OCI-LY1 (cell line): Measurements from ENCODE around the gene MCF2L.
"Not testable (repeated sequence)": the region's sequence is repeated elsewhere in the genome, so short reads cannot be mapped to it uniquely, and the experiment has no call there.

Experiments used
- H2AFZ ChIP-seq: fragments of 200-600 bp; sonication (generic), shearing (Covaris generic); 2 replicates; pipeline ENCODE4 v1.6.0; 2014; ENCODE audit warnings: antibody characterized with exemption, mild to moderate bottlenecking, low read length
- H3F3A ChIP-seq: fragments of 200-600 bp; sonication (generic), shearing (Covaris generic); 2 replicates; pipeline ENCODE4 v1.6.0; 2014; ENCODE audit warnings: mild to moderate bottlenecking, antibody characterized with exemption, low read length, moderate library complexity; ENCODE audit not compliant: insufficient read depth
- H3K27ac ChIP-seq: fragments of 200-600 bp; sonication (generic); 2 replicates; pipeline ENCODE4 v1.5.1; 2014; ENCODE audit warnings: low read length, mixed run types, mild to moderate bottlenecking, low read depth; ENCODE audit not compliant: poor library complexity, severe bottlenecking
- H3K27me3 ChIP-seq: fragments of 200-600 bp; sonication (generic); 2 replicates; pipeline ENCODE4 v1.6.0; 2014; ENCODE audit warnings: antibody characterized with exemption, mild to moderate bottlenecking, low read length, moderate library complexity; ENCODE audit not compliant: insufficient read depth
- H3K36me3 ChIP-seq: fragments of 200-600 bp; sonication (generic); 2 replicates; pipeline ENCODE4 v1.6.1; 2014; ENCODE audit warnings: mild to moderate bottlenecking, antibody characterized with exemption, low read length, moderate library complexity, mixed read lengths; ENCODE audit not compliant: insufficient read depth
- H3K4me1 ChIP-seq: fragments of 200-600 bp; sonication (generic); 2 replicates; pipeline ENCODE4 v1.5.1; 2014; ENCODE audit warnings: mild to moderate bottlenecking, low read length, moderate library complexity; ENCODE audit not compliant: insufficient read depth, severe bottlenecking
- H3K4me2 ChIP-seq: fragments of 200-600 bp; sonication (generic), shearing (Covaris generic); 2 replicates; pipeline ENCODE4 v1.6.1; 2014; ENCODE audit warnings: low read length
- H3K4me3 ChIP-seq: fragments of 200-600 bp; sonication (generic); 2 replicates; pipeline ENCODE4 v1.5.1; 2014; ENCODE audit warnings: low read length, low read depth, mild to moderate bottlenecking, mixed read lengths; ENCODE audit not compliant: poor library complexity, severe bottlenecking
- H3K79me2 ChIP-seq: fragments of 200-600 bp; shearing (Covaris generic); 2 replicates; pipeline ENCODE4 v1.6.1; 2016; ENCODE audit warnings: mixed run types, low read length, mixed read lengths; ENCODE audit not compliant: insufficient read depth
- H3K9ac ChIP-seq: fragments of 200-600 bp; sonication (generic), shearing (Covaris generic); 2 replicates; pipeline ENCODE4 v1.6.1; 2014; ENCODE audit warnings: mild to moderate bottlenecking, low read length, mixed read lengths
- H3K9me2 ChIP-seq: fragments of 200-600 bp; sonication (generic), shearing (Covaris generic); 2 replicates; pipeline ENCODE4 v1.6.1; 2014; ENCODE audit warnings: low read depth, mild to moderate bottlenecking, low read length, mixed read lengths
- H3K9me3 ChIP-seq: fragments of 200-600 bp; shearing (Covaris generic); 2 replicates; pipeline ENCODE4 v1.6.1; 2014; ENCODE audit warnings: low read length, mixed read lengths
- H4K20me1 ChIP-seq: fragments of 200-600 bp; sonication (generic), shearing (Covaris generic); 2 replicates; pipeline ENCODE4 v1.6.0; 2016; ENCODE audit warnings: mild to moderate bottlenecking, low read length; ENCODE audit not compliant: insufficient read depth
- EZH2 ChIP-seq: fragments of 200-600 bp; sonication (generic), shearing (Covaris generic); IDR thresholded peaks from 2 replicates; pipeline ENCODE4 v1.8.0; 2017; ENCODE audit warnings: borderline replicate concordance, mixed run types, mild to moderate bottlenecking, antibody characterized with exemption, low read length, moderate library complexity, mixed read lengths
- TF ChIP-seq, protein P1 (sequence below): fragments of 200-600 bp; sonication (generic), shearing (Covaris generic); IDR thresholded peaks from 2 replicates; pipeline ENCODE4 v1.5.1; 2017; ENCODE audit warnings: mild to moderate bottlenecking, antibody characterized with exemption, low read length, moderate library complexity, mixed read lengths

MCF2L gene

DNA sequence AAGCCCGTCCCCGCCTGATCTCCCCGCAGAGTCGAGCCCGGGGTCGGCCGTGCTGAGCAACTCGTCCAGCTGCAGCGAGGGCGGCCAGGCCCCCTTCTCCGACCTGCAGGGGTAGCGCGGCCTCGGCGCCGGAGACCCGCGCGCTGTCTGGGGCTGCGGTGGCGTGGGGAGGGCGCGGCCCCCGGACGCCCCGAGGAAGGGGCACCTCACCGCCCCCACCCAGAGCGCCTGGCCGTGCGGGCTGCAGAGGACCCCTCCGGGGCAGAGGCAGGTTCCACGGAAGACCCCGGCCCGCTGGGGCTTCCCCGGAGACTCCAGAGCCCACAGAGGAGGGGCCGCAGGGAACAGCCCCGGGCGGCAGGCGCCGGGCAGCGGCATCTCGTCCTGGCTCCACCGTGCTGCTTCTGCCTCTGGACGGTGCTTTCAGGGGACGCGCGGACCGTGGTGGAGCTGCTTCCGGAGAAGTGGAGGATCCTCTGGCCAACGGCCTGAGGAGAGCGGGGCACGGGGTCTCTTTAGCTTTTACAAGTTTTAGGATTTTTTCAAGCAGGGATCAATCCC lies 127.8 kb downstream of the MCF2L start:
- Histone ChIP-seq H3K4me3 (no peak overlapping the region), H3K27me3 (peaks cover 9% of the 10 kb centered on the region; the same call in 1 of the 2 replicates), H3K27ac (no peak overlapping the region), H3K36me3 (no peaks in the 10 kb centered on the region), H3K4me2 (no peak overlapping the region), H2AFZ (no peak overlapping the region), H3K79me2 (no peaks in the 10 kb centered on the region), H4K20me1 (no peaks in the 10 kb centered on the region), H3K9me3 (no peaks in the 10 kb centered on the region), H3K9ac (no peak overlapping the region), H3K4me1 (no peaks in the 10 kb centered on the region), H3F3A (no peaks in the 10 kb centered on the region), H3K9me2 (no peaks in the 10 kb centered on the region)
- TF ChIP-seq, protein P1, sequence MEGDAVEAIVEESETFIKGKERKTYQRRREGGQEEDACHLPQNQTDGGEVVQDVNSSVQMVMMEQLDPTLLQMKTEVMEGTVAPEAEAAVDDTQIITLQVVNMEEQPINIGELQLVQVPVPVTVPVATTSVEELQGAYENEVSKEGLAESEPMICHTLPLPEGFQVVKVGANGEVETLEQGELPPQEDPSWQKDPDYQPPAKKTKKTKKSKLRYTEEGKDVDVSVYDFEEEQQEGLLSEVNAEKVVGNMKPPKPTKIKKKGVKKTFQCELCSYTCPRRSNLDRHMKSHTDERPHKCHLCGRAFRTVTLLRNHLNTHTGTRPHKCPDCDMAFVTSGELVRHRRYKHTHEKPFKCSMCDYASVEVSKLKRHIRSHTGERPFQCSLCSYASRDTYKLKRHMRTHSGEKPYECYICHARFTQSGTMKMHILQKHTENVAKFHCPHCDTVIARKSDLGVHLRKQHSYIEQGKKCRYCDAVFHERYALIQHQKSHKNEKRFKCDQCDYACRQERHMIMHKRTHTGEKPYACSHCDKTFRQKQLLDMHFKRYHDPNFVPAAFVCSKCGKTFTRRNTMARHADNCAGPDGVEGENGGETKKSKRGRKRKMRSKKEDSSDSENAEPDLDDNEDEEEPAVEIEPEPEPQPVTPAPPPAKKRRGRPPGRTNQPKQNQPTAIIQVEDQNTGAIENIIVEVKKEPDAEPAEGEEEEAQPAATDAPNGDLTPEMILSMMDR: no peak
- no peak for TF ChIP-seq EZH2

DNA sequence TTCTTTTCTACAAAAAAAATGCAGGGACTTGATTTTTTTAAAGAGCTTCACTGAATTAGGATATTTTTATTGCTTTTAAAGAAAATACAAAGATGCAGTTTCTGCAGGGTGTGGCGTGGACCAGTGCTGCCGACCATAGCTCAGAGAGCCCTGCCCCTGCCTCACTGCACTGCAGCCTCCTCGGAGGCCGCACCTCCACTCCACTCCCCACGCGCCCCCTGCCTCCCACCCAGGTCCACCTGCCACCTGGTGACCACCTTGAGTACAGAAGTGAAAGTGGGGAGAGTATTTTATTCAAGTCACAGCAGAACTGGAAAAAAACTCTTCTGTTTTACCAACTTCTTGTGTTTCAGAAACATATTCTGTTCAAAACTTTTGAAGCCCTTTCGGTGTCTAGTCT lies 128.6 kb downstream of the MCF2L start:
- H3K79me2 ChIP-seq: no peaks in the 10 kb centered on the region
- no peaks in the 10 kb centered on the region for H3K4me1 ChIP-seq
- no peaks in the 10 kb centered on the region for H3F3A ChIP-seq
- no peaks in the 10 kb centered on the region for H3K36me3 ChIP-seq
- no peak overlapping the region for H3K27ac ChIP-seq
- TF ChIP-seq EZH2: no peak
- TF ChIP-seq, protein P1: no peak
- H3K9me2 ChIP-seq: no peaks in the 10 kb centered on the region
- no peak overlapping the region for H3K4me3 ChIP-seq
- H4K20me1 ChIP-seq: no peaks in the 10 kb centered on the region
- H3K4me2 ChIP-seq: no peak overlapping the region
- no peak overlapping the region for H2AFZ ChIP-seq
- H3K9ac ChIP-seq: no peak overlapping the region
- H3K9me3 ChIP-seq: no peaks in the 10 kb centered on the region
- H3K27me3 ChIP-seq: peaks cover 3% of the 10 kb centered on the region; the same call in 1 of the 2 replicates

DNA sequence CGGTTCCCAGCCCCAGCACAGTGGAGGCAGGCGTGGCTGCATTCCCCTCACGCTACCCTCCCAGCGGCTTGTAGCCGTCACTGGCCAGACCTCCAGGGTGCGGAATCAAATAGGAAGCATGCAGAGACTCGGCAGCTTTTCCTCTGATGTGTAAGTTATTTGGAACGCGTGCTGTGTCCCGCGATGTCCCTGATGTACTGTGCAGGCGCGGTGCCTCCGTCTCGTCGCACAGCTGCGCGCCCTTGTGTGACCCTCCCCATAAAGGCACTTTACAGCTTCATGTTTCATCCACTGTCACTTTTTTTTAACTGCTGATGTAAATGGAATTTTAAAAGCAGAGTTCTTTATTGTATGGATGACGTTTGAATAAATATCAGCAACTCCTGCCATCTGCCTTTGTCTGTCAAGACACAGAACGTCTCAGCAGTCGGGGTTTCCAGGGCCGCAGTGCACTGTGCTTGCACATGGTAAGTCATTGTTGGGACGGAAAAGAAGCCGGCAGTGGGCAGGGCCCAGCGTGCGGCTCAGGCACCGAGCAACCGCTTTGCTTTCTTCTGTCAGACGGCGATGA lies 129.2 kb downstream of the MCF2L start:
- H3K9ac ChIP-seq: no peak overlapping the region
- H3K4me1 ChIP-seq: no peaks in the 10 kb centered on the region
- H3K9me2 ChIP-seq: no peaks in the 10 kb centered on the region
- no peak overlapping the region for H2AFZ ChIP-seq
- TF ChIP-seq EZH2: no peak
- H3K79me2 ChIP-seq: no peaks in the 10 kb centered on the region
- H3K4me2 ChIP-seq: no peak overlapping the region
- H3K36me3 ChIP-seq: no peaks in the 10 kb centered on the region
- peaks cover 3% of the 10 kb centered on the region; the same call in 1 of the 2 replicates for H3K27me3 ChIP-seq
- H3F3A ChIP-seq: no peaks in the 10 kb centered on the region
- no peak overlapping the region for H3K27ac ChIP-seq
- no peaks in the 10 kb centered on the region for H3K9me3 ChIP-seq
- H4K20me1 ChIP-seq: no peaks in the 10 kb centered on the region
- H3K4me3 ChIP-seq: no peak overlapping the region

DNA sequence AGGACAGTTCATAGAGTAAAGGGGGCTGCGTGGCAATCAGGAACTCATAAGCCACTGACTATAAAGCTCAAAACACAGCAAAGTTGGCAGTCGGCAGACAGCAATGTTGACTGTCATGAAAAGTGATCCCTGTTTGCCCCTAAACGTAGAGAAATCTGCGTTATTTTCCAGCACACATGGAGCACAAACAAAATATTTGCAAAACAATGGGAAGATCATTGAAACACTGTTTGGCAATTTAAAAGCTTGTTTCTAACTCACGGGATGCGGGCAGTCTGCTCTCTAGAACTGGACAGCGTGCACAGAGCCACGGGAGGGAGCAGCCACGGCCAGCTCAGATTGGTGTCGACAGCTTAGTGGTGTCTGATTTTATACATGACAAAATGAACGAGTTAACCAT lies 130.1 kb downstream of the MCF2L start:
- Histone ChIP-seq H3F3A (no peaks in the 10 kb centered on the region), H3K4me3 (no peak overlapping the region), H3K79me2 (no peaks in the 10 kb centered on the region), H4K20me1 (no peaks in the 10 kb centered on the region), H3K27ac (no peak overlapping the region), H2AFZ (no peak overlapping the region), H3K36me3 (no peaks in the 10 kb centered on the region), H3K4me1 (no peaks in the 10 kb centered on the region), H3K9me2 (no peaks in the 10 kb centered on the region), H3K27me3 (peaks cover 3% of the 10 kb centered on the region; the same call in 1 of the 2 replicates), H3K9ac (no peak overlapping the region), H3K9me3 (no peaks in the 10 kb centered on the region), H3K4me2 (no peak overlapping the region)
- no peak for TF ChIP-seq EZH2
- TF ChIP-seq, protein P1: no peak

DNA sequence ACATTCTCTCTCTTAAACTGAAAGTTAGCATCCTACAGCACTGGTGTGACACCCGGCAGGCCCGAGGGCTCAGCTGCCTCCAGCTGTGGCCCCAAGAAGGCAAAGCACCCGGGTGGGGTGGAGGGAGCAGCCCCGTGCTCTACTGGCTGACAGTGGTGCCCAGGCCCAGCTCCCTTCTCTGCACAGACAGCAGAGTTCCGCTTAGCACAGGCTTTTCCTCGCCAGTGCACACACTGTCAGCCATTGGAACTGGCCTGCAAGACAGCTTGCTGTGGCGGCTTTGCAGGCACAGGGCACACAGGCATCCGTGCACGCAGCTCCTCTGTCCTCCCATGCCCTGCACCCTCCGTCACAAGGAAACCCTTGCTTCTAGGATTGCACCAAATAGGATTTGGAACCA lies 133.3 kb downstream of the MCF2L start:
- not testable (repeated sequence) for H3F3A ChIP-seq, H3K9me2 ChIP-seq, H3K27ac ChIP-seq, H3K9me3 ChIP-seq, H2AFZ ChIP-seq, H3K27me3 ChIP-seq, H3K4me3 ChIP-seq, H4K20me1 ChIP-seq, H3K9ac ChIP-seq, H3K4me1 ChIP-seq, H3K4me2 ChIP-seq, H3K36me3 ChIP-seq, H3K79me2 ChIP-seq
